Psoas muscle (tissue), 8 donors: ENCODE measurements around the gene TRPM2. TPM values are rescaled to one million over a fixed set of nuclear protein-coding genes. Genes with fewer than 3 reads are reported as not detected.
A peak's percentile ranks its signal among the peaks of the same experiment; 100 is the strongest.

ENCODE experiments used
- ATAC-seq, 4 donors: fragments of 200-7000 bp; cut with Tn5 transposase; one replicate each; pipeline ENCODE4 v1.9.1; 2020; ENCODE audit warnings: moderate library complexity in 3 of 4, mild to moderate bottlenecking in 2 of 4
- DNase-seq, 2 donors: peaks; one replicate each; pipeline ENCODE4 v3.0.0-alpha.2; 2020
- H3K27ac ChIP-seq: fragments of 200-600 bp; one replicate; pipeline ENCODE4 v1.8.0; 2022
- H3K27me3 ChIP-seq, 3 donors: fragments of 200-600 bp in 1 of 3; one replicate each; pipeline versions ENCODE4 v1.6.1 to v1.8.0; 2013 to 2022; ENCODE audit warnings: low read length in 2 of 3, mild to moderate bottlenecking in 2 of 3, moderate library complexity in 1 of 3; ENCODE audit not compliant: insufficient read depth in 3 of 3
- H3K36me3 ChIP-seq, 2 donors: fragments of 200-600 bp in 1 of 2; one replicate each; pipeline versions ENCODE4 v1.6.1 to v1.8.0; 2013 to 2022; ENCODE audit warnings: low read depth in 1 of 2, mild to moderate bottlenecking in 1 of 2, moderate library complexity in 1 of 2; ENCODE audit not compliant: insufficient read depth in 1 of 2
- H3K4me1 ChIP-seq: fragments of 200-600 bp; one replicate; pipeline ENCODE4 v1.8.0; 2022
- H3K4me3 ChIP-seq: fragments of 200-600 bp; one replicate; pipeline ENCODE4 v1.8.0; 2022; ENCODE audit warnings: mild to moderate bottlenecking
- H3K9me3 ChIP-seq: fragments of 200-600 bp; one replicate; pipeline ENCODE4 v1.8.0; 2022
- WGBS, 3 donors: extraction: QIAGEN DNeasy Blood & Tissue Kit; methylation state at CpG; one replicate each; pipeline versions ENCODE4 v1.1.6 to v1.1.7; 2013; 5-methylcytosine and 5-hydroxymethylcytosine counted together
- intact Hi-C, 2 donors: fragments of 100-400 bp; cut with DNase I; formaldehyde crosslinking; loops; one replicate each; pipeline versions ENCODE4 v1.11.0 to v1.14.2; 2022
- polyA plus RNA-seq, 3 donors: library from polyadenylated mRNA; stranded (reverse); fragments of 200-250 nt; gene quantifications; one replicate each; pipeline ENCODE4 v1.2.3, GENCODE V29; 2013
- total RNA-seq, 4 donors: library from RNA; stranded (reverse); fragmentation: NEBNext Ultra II Directional in 2 of 4; extraction: Animal tissue kit (Norgen Biotek cat#: 25700) in 2 of 4; gene quantifications; one replicate each; pipeline versions ENCODE4 v1.2.1 to v1.2.4, GENCODE V29; 2021 to 2023
- TF ChIP-seq, protein P1 (sequence below): fragments of 200-600 bp; IDR thresholded peaks from one replicate; pipeline ENCODE4 v1.8.0; 2022; ENCODE audit warnings: antibody characterized with exemption
- donor health status: healthy with polysubstance abuse.
- donor health status: DM: no; HTN: no; CAD: no; lungs with moderate emphysema.
- donor health status: Bipolar disorder and iron deficiency.
- donor health status: healthy.
- donor health status: DM: yes; HTN: yes; CAD: no.
- donor health status: DM: no; HTN: no; CAD: no.
- donor health status: DM: no; HTN: no; CAD: no.
- donor health status: DM: yes; HTN: yes; CAD: no.

The TRPM2 gene
- total and polyA plus RNA-seq, 7 donors: 0.08 to 1.7 (median 0.76) TPM

DNA sequence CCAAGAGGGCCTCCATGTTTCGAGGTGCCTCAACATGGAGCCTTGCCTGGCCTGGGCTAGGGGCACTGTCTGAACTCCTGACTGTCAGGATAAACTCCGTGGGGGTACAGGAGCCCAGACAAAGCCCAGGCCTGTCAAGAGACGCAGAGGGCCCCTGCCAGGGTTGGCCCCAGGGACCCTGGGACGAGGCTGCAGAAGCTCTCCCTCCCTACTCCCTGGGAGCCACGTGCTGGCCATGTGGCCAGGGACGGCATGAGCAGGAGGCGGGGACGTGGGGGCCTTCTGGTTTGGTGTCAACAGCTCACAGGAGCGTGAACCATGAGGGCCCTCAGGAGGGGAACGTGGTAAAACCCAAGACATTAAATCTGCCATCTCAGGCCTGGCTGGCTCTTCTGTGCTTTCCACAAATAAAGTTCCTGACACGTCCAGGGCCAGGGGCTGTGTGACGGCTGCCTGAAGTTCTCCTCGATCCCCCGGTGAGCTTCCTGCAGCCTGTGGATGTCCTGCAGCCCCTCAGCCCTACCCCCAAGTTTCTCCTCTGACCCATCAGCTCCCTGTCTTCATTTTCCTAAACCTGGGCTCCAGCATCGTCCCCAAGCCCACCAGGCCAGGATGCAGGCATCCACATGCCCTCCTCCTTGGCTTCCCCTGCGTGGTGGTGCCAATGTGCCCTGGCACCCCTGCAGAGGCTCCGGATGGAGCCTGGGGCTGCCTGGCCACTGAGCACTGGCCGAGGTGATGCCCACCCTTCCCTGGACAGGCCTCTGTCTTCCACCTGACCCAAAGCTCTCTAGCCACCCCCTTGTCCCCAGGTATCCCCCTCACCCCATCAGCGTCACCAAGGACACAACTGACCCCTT is 89.1 kb downstream of the TRPM2 start:
- peak; percentile 7 to 32 for DNase-seq
- Histone ChIP-seq H3K4me1 (no peaks in the 10 kb centered on the region), H3K9me3 (no peaks in the 10 kb centered on the region), H3K27ac (no peak overlapping the region), H3K36me3 (no peaks in the 10 kb centered on the region), H3K4me3 (no peak overlapping the region), H3K27me3 (peaks cover 0 to 49% (median 12%) of the 10 kb centered on the region in 3 donors)
- TF ChIP-seq, protein P1, sequence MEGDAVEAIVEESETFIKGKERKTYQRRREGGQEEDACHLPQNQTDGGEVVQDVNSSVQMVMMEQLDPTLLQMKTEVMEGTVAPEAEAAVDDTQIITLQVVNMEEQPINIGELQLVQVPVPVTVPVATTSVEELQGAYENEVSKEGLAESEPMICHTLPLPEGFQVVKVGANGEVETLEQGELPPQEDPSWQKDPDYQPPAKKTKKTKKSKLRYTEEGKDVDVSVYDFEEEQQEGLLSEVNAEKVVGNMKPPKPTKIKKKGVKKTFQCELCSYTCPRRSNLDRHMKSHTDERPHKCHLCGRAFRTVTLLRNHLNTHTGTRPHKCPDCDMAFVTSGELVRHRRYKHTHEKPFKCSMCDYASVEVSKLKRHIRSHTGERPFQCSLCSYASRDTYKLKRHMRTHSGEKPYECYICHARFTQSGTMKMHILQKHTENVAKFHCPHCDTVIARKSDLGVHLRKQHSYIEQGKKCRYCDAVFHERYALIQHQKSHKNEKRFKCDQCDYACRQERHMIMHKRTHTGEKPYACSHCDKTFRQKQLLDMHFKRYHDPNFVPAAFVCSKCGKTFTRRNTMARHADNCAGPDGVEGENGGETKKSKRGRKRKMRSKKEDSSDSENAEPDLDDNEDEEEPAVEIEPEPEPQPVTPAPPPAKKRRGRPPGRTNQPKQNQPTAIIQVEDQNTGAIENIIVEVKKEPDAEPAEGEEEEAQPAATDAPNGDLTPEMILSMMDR: no peak
- no peak for ATAC-seq
- WGBS, 3 donors: 68 to 70% (median 69%) methylated on average over 19 of the region's 19 CpGs
- intact Hi-C loops: no loop called here

DNA sequence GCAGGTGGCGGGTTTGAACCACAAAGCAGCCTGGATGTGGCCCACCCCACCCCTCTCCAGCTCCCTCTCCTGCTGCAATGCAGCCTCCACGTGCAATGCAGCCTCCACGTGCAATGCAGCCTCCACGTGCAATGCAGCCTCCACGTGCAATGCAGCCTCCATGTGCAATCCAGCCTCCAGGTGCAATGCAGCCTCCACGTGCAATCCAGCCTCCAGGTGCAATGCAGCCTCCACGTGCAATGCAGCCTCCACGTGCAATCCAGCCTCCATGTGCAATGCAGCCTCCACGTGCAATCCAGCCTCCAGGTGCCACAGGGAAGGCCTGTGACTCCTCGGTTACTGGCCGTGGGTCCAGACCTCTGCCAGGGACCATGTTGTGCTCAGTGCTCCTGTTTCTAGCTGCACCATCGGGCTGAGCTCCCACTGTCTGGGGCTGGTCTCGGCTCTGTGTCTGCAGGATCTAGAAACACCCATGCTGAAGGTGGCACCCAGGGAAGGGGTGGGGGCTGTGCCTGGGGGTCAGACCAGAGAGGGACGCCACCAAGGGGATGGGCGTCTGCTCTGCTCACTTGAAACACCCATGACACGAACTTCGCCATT is 90.0 kb downstream of the TRPM2 start:
- no peak overlapping the region for H3K27ac ChIP-seq
- H3K27me3 ChIP-seq: peaks cover 0 to 52% (median 9%) of the 10 kb centered on the region in 3 donors
- ATAC-seq: no peak
- intact Hi-C loops: no loop called here
- no peaks in the 10 kb centered on the region for H3K4me1 ChIP-seq
- H3K4me3 ChIP-seq: no peak overlapping the region
- no peaks in the 10 kb centered on the region for H3K9me3 ChIP-seq
- H3K36me3 ChIP-seq: no peaks in the 10 kb centered on the region
- 72 to 80% (median 79%) methylated on average over 16 to 17 of the region's 17 CpGs for WGBS, 3 donors
- TF ChIP-seq, protein P1: no peak
- DNase-seq: peak in 1 of 2 donors; percentile 25

GRCh38 chr21:44443891-44444285 is 90.5 kb downstream of the TRPM2 start:
- intact Hi-C loops: no loop called here
- H3K36me3 ChIP-seq: no peaks in the 10 kb centered on the region
- 70 to 87% (median 74%) methylated on average over 12 of the region's 12 CpGs for WGBS, 3 donors
- H3K27ac ChIP-seq: no peak overlapping the region
- TF ChIP-seq, protein P1: no peak
- H3K4me1 ChIP-seq: no peaks in the 10 kb centered on the region
- no peak for ATAC-seq
- peak in 1 of 2 donors; percentile 28 for DNase-seq
- H3K27me3 ChIP-seq: peaks cover 0 to 52% (median 6%) of the 10 kb centered on the region in 3 donors
- no peaks in the 10 kb centered on the region for H3K9me3 ChIP-seq
- H3K4me3 ChIP-seq: no peak overlapping the region

GRCh38 chr21:44444286-44444931 is 91.0 kb downstream of the TRPM2 start:
- intact Hi-C loops: no loop called here
- Histone ChIP-seq H3K4me1 (no peaks in the 10 kb centered on the region), H3K27me3 (peaks cover 0 to 52% (median 6%) of the 10 kb centered on the region in 3 donors), H3K27ac (no peak overlapping the region), H3K36me3 (no peaks in the 10 kb centered on the region), H3K9me3 (no peaks in the 10 kb centered on the region), H3K4me3 (no peak overlapping the region)
- WGBS, 3 donors: 72 to 75% (median 75%) methylated on average over 21 of the region's 21 CpGs
- ATAC-seq (no peak), DNase-seq (peak; percentile 9 to 33)
- TF ChIP-seq, protein P1: no peak
